NCI-H446 (cell line): ENCODE data around the gene ZFP69B.
"Not testable (repeated sequence)": the region's sequence is repeated elsewhere in the genome, so short reads cannot be mapped to it uniquely, and the experiment has no call there.

ENCODE experiments used
- DNase-seq, 2 experiments: peaks; one replicate each; lab custom pipeline; 2025; lab: John Stamatoyannopoulos, UW

ZFP69B gene

DNA sequence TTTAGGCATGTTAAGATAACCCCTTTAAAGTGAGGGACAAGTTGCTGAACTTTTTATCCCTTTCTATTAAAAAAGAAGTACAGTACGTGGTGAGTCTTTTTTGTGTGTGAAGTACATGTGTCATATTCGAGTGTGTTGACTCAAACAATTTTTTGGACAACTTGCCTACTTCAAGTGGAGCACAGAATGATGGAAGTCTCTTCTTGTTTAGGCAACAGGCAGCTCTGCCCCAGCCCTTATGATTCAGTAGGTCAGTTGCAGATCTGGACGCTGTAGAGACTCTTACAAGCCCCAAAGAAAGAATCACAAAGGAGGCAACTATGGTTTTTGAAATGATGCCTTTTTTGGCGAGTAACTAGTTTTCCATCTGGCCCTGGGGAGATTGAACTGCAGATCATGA, 14.4 kb upstream of the ZFP69B start:
- no peak for DNase-seq

DNA sequence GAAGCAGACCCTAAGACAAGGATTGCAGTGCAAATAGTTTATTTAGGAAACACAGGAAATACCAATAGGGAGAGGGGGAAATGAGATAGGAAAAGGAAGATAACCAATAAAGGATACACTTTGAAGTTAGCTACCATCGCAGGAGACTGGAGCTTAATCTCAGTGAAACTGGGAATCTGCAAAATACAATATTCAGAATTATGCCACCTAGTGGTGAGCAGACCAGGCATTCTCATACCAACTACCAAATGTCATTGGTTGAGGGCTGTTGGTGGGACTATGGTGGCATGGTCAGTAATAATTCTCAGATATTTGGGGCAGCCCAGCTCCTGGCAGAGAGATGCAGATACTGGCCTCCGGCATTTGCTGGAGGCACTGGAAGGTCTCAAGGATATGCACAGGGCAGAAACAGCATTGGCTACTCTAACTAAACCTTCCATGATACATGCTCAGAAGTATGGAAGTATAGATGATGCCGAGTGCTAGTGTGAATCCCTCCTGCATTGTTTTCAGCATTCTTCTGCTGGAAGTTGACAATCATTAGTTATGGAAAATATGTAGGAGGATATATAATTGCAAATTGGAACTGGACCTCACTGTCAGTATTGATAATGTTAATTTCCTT, 11.8 kb upstream of the ZFP69B start:
- peak in 1 of 2 experiments; percentile 11 for DNase-seq

DNA sequence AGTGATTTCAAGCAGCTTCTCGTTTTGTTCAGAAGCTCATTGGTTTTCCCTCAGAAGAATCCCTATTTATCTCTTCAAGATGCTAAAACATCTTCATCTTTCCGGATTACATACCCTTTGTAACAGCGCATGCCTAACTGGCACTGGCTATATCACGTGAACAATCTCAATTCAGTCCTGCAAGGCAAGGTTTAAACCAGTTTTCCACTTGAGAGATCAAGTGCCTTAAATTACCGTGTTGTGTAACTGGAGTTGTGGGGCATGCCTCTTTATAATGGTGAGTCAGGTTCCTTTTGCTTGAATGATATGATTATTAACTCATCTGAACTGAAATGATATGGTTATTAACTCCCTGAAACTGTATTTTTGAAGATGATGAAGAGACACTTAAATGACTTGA, 11.0 kb upstream of the ZFP69B start:
- no peak for DNase-seq

DNA sequence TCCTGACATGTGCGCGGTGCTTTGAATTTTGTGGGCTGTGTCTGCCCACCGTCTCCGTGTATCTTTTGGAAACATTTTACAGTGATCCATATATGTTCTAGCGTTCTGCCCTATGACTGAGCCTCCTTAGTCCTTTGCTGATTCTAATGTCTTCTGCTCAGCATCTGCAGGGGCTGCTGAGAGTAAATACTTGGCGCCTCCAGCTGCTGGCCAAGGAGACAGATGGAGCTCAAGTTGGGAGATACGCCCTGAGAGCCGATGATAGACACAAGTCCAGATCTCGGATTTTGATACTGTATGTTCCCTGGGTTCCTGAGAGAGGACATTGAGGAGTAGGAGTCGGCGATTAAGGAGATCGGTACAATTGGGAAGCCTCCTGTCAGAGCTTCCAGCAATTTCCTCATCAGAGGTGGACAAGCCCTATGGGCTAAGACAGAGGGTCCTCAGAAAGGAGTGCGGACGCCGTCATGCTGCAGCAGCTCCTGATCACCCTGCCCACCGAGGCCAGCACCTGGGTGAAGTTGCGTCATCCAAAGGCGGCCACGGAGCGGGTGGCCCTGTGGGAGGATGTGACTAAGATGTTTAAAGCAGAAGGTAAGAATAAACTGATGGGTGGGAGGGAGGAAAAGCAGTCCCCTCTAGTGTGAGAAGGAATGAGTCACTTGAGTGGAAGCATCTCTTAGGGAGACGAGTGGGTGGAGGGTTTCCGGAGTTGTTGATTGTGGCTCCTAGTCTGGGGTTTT, 390 bp downstream of the ZFP69B start:
- peak; percentile 56 to 63 for DNase-seq

DNA sequence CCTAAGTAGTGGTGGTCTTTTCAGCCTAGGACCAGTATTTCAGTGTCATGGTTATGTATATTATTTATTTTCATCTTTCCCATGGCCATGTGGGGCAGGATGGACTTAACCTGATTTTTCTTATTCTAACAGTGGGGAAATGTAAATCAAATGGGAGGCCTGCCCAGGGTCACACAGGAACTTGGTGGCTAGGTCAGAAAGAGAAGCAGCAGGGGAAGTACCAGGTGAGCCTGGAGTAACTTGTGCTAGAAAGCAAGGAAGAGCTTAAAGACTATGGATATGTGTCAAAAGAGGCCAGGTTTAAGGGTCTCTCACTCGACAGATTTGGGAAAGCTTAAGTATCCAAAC, 936 bp downstream of the ZFP69B start:
- DNase-seq, result no peak

DNA sequence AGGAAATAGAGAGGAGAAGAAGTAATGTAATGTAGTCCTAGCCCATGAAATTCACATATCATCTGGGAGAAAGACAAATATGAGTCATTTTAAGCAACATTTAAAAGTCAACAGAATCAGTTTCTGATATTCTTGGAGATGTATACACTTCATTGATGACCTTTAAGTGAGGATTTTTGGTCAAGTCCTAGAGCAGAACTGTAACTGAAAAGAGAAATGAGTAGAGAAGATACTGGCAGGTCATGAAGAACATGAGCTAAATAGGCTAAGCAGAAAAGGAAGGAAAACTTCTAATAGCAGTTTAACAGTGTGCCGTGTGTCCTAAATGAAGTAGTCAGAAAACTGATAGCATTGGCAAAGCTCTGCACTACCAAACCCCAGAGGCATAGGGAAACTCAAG, 4.6 kb downstream of the ZFP69B start:
- no peak for DNase-seq

DNA sequence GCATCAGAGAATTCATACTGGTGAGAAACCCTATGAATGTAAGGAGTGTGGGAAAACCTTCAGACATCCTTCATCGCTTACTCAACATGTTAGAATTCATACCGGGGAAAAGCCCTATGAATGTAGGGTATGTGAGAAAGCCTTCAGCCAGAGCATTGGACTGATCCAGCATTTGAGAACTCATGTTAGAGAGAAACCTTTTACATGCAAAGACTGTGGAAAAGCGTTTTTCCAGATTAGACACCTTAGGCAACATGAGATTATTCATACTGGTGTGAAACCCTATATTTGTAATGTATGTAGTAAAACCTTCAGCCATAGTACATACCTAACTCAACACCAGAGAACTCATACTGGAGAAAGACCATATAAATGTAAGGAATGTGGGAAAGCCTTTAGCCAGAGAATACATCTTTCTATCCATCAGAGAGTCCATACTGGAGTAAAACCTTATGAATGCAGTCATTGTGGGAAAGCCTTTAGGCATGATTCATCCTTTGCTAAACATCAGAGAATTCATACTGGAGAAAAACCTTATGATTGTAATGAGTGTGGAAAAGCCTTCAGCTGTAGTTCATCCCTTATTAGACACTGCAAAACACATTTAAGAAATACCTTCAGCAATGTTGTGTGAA, 12.8 kb downstream of the ZFP69B start:
- DNase-seq, result no peak

DNA sequence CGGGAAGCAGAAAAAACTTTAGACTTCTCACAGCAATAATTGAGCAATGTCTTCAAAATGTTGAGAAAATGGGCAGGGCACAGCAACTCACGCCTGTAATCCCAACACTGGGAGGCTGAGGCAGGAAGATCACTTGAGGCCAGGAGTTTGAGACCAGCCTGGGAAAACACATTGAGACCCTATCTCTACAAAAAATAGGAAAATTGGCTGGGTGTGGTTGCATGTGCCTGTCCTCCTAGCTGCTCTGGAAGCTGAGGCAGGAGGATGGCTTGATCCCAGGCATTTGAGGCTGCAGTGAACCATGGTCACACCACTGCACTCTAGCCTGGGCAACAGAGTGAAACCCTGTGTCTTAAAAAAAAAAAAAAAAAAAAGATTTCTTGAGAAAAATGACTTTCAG, 19.1 kb downstream of the ZFP69B start:
- no peak for DNase-seq

DNA sequence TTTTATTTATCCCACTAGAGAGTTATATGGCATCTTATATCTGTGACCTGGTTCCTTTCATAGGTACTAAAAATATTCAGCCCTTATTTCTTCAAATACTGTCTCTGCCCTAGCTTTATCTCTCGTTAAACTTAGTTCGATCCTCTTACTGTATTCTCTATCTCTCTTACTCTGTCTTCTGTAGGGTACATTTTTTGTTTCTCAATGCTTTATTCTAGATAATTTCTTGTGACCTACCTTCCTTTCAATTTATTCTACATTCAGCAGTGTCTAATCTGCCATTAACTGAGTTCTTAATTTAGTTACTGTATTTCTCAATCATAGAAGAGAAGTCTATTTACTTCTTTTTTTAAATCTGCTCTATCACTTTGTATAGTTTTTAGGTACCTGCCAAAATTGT, 25.0 kb downstream of the ZFP69B start:
- DNase-seq, result no peak

DNA sequence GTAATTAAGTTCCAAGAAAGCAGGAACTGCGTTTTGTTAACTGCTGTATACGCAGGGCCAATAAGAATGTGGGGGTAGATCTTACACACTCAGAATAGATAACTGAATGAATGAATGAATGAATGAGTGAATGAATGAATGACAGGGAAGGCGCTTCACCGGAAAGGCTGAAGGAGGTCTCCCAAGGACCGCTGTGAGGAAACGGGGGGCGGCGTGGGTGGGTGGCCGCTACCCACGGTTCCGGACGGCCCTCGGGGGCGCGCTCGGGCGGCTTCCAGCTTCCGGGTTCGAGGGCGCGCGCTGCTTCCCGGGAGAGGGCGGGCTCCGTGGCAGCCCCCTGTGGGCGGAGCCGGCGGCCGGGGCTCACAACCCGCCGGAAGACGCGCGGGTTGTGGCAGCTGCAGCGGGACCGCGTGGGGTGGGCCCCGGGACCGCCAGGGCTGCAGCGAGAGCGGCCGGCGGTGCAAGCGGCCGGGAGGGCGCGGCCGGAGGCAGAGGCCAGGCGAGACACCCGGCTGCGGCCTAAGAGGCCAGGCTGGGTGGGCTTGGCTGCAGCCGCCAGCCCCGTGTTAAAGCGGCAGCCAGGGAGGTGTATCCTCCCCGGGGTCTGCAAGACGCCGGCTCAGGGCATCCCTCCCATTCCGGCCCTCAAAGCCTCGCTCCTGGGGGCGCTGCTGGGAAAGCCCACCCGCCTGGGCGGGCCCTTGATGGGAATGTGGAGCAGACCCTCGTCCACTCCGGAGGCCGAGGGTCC, 26.8 kb downstream of the ZFP69B start, which contains the start of gene ZFP69:
TSS of gene ZFP69 (plus strand) at position 367 of the 754 bp plus-strand sequence. CDS start 2,072 bp downstream, outside the sequence.
- peak; percentile 50 to 88 for DNase-seq

DNA sequence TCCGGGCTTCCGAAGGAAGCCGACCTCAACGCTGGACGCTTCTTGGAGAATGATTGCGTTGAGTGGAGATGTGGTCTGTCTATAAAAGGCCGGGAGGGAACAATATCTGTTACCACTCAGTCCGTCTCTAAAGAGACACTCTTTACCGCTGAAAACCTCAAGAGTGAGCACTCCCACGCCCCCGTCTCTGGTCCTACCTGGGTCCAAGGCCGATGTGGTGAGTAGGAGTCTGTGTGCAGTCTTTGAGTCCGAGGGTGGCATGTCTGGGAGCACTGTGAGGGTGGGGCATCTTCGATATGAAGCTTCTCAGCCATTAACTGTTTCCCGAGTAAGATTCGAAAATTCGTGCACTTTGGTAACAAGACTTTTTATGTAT, 27.4 kb downstream of the ZFP69B start:
- DNase-seq, result peak in 1 of 2 experiments; percentile 24

DNA sequence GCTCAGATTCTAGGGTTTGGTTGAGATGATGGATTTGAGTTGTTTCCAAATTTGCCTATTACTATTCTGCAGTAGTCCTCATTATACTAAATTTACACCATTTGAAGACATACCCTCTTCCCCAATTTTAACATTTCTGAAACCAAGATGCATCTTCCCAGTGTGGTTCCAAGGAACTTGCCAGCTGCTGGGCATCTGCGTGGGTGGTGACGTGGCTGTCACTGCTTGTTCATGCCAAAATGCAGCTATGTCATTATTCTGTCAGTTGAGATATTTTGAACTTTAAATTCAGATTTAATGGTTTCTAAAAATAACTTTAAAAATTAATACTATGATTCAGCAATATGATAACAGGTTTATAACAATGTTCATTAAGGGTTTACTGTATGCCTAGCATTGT, 28.0 kb downstream of the ZFP69B start:
- no peak for DNase-seq

DNA sequence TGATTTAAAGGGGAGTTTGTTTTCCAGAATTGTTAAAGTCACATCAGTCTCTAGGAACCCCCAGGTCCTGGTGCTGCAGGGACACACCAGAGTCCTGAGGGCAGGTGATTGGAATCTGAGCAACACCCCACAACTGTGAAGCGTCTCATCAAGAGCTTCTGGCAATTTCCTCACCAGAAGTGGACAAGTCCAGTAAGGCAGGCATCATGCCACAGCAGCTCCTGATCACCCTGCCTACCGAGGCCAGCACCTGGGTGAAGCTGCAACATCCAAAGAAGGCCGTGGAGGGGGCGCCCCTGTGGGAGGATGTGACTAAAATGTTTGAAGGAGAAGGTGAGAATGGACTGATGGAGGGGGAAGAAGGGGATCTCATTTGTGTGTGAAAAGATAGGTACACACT, 28.9 kb downstream of the ZFP69B start:
- no peak for DNase-seq

DNA sequence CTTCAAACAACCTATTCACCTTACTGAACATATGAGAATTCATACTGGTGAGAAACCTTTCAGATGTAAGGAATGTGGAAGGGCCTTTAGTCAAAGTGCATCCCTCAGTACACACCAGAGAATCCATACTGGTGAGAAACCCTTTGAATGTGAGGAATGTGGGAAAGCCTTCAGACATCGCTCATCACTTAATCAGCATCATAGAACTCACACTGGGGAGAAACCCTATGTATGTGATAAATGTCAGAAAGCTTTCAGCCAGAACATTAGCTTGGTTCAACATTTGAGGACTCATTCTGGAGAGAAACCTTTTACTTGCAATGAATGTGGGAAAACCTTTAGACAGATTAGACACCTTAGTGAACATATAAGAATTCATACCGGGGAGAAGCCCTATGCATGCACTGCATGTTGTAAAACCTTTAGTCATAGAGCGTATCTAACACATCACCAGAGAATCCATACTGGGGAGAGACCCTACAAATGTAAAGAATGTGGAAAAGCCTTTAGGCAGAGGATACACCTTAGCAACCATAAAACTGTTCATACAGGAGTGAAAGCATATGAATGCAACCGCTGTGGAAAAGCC, 45.1 kb downstream of the ZFP69B start:
- no peak for DNase-seq

DNA sequence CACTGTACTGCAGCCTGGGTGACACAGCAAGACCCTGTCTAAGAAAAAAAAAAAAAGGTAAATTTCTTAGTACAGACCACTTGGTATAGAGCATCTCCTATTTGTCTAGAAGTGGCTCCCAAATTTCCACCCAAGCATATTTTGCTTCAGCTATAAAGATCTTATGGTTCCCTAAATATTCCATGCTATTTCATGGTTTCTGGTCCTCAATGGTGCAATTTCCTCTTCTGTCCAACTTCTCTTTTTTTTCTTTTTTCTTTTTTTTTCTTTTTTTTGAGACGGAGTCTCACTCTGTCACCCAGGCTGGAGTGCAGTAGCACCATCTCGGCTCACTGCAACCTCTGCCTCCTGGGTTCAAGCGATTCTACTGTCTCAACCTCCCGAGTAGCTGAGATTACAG, 52.4 kb downstream of the ZFP69B start:
- DNase-seq, result not testable (repeated sequence)

DNA sequence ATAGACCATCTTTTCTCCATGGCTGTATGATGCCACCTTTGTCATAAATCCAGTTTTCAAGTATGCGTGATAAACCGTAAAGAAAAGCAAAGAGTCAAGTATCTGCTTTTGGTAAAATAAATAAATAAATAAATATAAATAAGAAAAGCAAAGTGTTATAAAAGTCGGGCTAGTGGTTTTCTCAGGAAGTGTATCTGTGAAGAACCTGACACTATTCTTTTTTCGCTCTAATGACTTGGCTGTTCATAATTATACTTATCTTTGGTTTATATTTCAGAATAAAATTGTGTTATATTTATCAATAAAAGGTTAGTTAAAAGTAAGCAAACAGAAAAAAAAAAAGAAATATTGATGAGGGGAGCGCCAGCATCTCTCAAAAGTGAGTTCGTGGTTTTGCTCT, 57.7 kb downstream of the ZFP69B start:
- DNase-seq, result no peak

DNA sequence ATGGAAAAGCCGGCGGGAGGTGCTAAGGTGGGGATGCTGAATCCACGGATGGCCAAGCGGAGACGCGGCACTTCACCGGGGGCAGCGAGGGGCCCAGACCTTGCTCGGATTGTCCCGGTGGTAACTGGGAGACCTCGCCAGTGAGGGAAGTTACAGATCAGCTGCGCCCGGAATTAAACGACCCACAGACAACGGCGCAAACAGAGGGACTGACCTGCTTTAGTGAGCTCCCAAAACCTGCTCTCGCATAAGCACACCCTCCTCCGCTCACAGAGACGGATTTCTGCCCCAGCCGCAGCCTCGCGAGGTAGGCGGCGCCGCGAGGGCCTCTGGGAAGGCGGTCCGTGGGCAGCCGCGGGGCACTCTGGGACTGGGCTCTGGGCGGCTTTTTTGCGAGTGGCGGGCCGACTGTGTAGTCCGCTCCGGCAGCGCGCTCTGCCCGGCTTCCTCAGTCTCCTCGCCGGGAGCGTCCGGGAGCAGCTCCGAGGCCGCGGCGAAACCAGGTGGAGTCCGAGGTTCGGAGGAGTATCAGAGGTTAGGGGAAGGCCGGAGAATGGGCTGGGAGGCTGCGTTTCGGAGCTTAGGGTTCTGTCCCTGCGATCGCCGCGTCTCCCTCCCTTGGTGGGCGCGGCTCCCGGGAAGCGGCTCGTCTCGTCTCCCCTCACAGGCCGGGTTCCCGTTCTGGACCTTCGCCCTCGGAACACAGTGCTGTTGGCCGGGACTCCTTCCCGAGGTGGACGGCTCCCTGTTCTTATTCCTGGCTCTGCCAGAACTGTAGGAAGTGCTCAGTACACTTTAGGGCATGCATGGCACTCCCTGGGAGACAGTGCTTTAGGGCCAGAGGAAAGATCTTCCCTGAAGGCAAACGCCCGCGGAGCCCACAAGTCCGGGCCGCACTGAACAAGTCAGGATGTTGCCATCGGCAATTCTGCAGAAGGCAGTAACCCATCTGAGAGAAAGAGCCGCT, 58.4 kb downstream of the ZFP69B start, which contains the start of gene EXO5:
TSS of gene EXO5 (plus strand) at position 393 of the 967 bp plus-strand sequence. CDS start 5,778 bp downstream, outside the sequence.
- DNase-seq, result peak; percentile 38 to 81
